HL-60 (cell line): ENCODE results near the gene TTC39A.

Source experiments
- DNase-seq, 2 experiments: peaks; one replicate each; pipeline ENCODE4 v3.0.0-alpha.2; 2010 to 2020; ENCODE audit warnings: low read depth in 1 of 2, low spot score in 1 of 2
- H3K27ac ChIP-seq: fragments of 250-450 bp; sonication (Bioruptor Pico); replicated peaks from 2 replicates; pipeline ENCODE4 v1.5.1; 2020; ENCODE audit warnings: mild to moderate bottlenecking, moderate library complexity
- H3K27me3 ChIP-seq: fragments of 250-450 bp; sonication (Bioruptor Pico); 2 replicates; pipeline ENCODE4 v1.5.1; 2021; ENCODE audit warnings: mild to moderate bottlenecking, moderate library complexity; ENCODE audit not compliant: insufficient read depth, poor library complexity, severe bottlenecking
- H3K4me3 ChIP-seq: replicated peaks from 2 replicates; pipeline ENCODE4 v1.5.1; 2011; ENCODE audit warnings: mild to moderate bottlenecking, control low read depth, low read length; ENCODE audit not compliant: insufficient read depth
- GABPA ChIP-seq: IDR thresholded peaks from 2 replicates; pipeline ENCODE4 v1.6.1; 2012; ENCODE audit warnings: low read depth
- POLR2AphosphoS5 ChIP-seq: IDR thresholded peaks from 2 replicates; pipeline ENCODE4 v1.6.1; 2012; ENCODE audit warnings: low read depth
- SPI1 ChIP-seq: IDR thresholded peaks from 2 replicates; pipeline ENCODE4 v1.6.1; 2012; ENCODE audit warnings: low read depth, mild to moderate bottlenecking, borderline replicate concordance
- TF ChIP-seq, protein P1 (sequence below): IDR thresholded peaks from 2 replicates; pipeline ENCODE4 v1.6.1; 2012; ENCODE audit warnings: low read depth; ENCODE audit not compliant: insufficient replicate concordance
- TF ChIP-seq, protein P2 (sequence below): IDR thresholded peaks from one replicate; pipeline ENCODE4 v1.5.1; 2011; ENCODE audit warnings: low read length, control low read depth, inconsistent platforms; ENCODE audit not compliant: insufficient read depth

TTC39A gene

DNA sequence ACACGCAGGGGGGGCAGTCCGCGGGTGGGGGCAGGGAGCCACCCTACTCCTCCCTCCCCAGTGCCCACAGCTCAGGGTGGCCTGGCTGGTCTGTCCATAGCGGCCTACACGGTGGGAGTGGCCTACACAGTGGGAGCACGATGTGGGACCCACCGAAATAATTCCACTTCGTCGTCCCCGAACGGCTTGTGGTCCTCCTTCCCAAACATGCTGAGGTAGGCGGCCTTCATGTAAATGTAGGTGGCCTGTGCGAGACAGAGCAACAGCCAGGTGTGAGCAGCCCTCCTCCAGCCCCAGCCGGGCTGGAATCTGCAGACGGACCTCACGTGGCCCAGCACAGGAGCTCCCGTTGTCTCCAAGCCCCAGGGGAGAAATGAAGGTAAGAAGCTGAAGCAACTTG is 34.4 kb downstream of the TTC39A start:
- TF ChIP-seq GABPA: no peak
- H3K4me3 ChIP-seq: no peak overlapping the region
- no peaks in the 10 kb centered on the region for H3K27me3 ChIP-seq
- no peak overlapping the region for H3K27ac ChIP-seq
- DNase-seq: no peak

DNA sequence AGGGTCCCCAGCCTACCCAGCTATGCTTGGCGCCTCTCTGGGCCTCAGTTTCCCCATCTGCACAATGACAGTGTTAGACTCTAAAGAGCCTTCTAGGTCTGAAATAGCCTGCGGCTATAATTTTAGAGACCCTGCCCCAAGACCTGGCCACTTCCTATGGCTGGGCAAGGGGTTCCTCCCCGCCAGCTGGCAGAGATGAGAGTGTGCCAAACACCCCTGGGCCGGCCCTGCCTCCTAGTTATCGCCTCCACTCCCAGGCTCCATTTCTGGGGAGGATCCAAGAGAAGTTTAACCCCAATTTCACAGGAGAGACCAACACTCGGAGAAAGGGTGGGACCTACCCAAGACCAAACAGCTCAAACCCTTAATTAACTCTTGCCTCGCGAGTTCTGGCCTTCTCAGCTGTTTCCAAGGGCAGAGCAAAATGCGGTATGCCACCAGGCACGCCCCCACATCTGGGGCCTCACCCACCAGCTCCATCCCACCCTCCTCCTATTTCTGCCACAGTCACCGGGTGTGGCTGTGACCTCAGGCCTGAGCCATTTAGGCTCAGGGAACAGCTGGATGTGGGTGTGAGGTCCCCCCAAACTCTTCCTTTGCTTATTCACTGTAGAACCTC is 35.7 kb downstream of the TTC39A start:
- DNase-seq: no peak
- Histone ChIP-seq H3K4me3 (no peak overlapping the region), H3K27ac (no peak overlapping the region), H3K27me3 (no peaks in the 10 kb centered on the region)
- TF ChIP-seq SPI1: no peak
- TF ChIP-seq, protein P1, sequence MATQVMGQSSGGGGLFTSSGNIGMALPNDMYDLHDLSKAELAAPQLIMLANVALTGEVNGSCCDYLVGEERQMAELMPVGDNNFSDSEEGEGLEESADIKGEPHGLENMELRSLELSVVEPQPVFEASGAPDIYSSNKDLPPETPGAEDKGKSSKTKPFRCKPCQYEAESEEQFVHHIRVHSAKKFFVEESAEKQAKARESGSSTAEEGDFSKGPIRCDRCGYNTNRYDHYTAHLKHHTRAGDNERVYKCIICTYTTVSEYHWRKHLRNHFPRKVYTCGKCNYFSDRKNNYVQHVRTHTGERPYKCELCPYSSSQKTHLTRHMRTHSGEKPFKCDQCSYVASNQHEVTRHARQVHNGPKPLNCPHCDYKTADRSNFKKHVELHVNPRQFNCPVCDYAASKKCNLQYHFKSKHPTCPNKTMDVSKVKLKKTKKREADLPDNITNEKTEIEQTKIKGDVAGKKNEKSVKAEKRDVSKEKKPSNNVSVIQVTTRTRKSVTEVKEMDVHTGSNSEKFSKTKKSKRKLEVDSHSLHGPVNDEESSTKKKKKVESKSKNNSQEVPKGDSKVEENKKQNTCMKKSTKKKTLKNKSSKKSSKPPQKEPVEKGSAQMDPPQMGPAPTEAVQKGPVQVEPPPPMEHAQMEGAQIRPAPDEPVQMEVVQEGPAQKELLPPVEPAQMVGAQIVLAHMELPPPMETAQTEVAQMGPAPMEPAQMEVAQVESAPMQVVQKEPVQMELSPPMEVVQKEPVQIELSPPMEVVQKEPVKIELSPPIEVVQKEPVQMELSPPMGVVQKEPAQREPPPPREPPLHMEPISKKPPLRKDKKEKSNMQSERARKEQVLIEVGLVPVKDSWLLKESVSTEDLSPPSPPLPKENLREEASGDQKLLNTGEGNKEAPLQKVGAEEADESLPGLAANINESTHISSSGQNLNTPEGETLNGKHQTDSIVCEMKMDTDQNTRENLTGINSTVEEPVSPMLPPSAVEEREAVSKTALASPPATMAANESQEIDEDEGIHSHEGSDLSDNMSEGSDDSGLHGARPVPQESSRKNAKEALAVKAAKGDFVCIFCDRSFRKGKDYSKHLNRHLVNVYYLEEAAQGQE: no peak
- TF ChIP-seq, protein P2, sequence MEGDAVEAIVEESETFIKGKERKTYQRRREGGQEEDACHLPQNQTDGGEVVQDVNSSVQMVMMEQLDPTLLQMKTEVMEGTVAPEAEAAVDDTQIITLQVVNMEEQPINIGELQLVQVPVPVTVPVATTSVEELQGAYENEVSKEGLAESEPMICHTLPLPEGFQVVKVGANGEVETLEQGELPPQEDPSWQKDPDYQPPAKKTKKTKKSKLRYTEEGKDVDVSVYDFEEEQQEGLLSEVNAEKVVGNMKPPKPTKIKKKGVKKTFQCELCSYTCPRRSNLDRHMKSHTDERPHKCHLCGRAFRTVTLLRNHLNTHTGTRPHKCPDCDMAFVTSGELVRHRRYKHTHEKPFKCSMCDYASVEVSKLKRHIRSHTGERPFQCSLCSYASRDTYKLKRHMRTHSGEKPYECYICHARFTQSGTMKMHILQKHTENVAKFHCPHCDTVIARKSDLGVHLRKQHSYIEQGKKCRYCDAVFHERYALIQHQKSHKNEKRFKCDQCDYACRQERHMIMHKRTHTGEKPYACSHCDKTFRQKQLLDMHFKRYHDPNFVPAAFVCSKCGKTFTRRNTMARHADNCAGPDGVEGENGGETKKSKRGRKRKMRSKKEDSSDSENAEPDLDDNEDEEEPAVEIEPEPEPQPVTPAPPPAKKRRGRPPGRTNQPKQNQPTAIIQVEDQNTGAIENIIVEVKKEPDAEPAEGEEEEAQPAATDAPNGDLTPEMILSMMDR: no peak

DNA sequence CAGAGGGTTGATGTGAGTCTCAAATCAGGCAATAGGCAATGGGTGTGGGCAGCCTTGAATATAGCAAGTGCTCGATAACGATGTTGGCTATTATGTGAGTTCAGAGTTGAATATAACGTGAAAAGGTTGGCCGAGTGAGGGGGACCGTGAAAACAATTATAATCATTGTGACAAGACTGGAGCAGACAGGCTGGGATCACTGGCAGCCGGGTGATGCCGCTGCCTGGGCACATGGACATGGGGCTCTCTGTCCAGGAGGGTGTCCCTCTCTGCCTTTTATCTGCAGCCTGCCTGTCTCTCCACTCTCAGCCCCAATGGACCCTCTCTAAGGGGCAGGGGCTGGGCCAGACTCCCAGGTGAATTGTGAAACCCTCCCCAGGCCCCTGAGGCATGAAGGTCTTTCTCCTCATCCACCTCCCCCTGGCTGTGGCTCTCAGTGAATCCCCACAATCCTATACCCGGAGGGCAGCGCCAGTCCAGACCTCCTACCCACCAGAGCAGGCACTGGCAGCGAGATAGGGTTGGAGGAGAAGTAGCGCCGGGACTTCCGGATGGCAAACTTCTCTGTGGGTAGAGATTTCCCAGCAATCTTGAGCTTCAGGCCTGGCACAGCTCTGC is 36.4 kb downstream of the TTC39A start:
- TF ChIP-seq SPI1 (no peak), POLR2AphosphoS5 (no peak), GABPA (no peak)
- TF ChIP-seq, protein P2: no peak
- TF ChIP-seq, protein P1: no peak
- Histone ChIP-seq H3K27me3 (no peaks in the 10 kb centered on the region), H3K27ac (no peak overlapping the region), H3K4me3 (no peak overlapping the region)
- no peak for DNase-seq

DNA sequence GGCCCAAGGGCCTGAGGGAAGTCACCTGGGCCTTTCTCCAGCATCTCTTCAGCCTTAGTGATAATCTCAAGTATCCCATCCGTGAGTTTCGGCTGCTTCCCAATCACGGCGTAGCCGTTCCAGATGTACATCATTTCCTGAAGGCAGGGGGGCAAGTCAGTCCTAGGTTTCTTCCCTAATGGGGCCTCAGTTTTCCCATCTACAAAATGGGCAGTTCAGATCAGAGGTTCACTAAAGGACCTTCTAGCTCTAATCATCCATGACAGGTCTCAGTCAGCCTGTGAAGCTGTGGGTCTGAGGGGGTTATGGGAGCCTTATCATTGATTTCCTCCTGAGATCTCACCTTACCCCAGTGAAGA is 39.9 kb downstream of the TTC39A start:
- Histone ChIP-seq H3K4me3 (no peak overlapping the region), H3K27ac (no peak overlapping the region), H3K27me3 (no peaks in the 10 kb centered on the region)
- TF ChIP-seq, protein P1: no peak
- TF ChIP-seq, protein P2: no peak
- TF ChIP-seq GABPA: no peak
- no peak for TF ChIP-seq POLR2AphosphoS5
- no peak for TF ChIP-seq SPI1
- DNase-seq: no peak
